ENCODE results near the gene TNIP3.
"Not testable (repeated sequence)": the region's sequence is repeated elsewhere in the genome, so short reads cannot be mapped to it uniquely, and the experiment has no call there.

Gene TNIP3

GRCh38 chr4:121177246-121178137, 13.4 kb upstream of the TNIP3 start:
- DNase-seq, result no peak

GRCh38 chr4:121176082-121176934, 12.2 kb upstream of the TNIP3 start:
- no peak for DNase-seq

GRCh38 chr4:121171477-121171876, 7.4 kb upstream of the TNIP3 start:
- DNase-seq, result not testable (repeated sequence)

GRCh38 chr4:121168446-121169281, 4.5 kb upstream of the TNIP3 start:
- no peak for DNase-seq

GRCh38 chr4:121166976-121167375, 2.9 kb upstream of the TNIP3 start:
- no peak for DNase-seq

- no peak for DNase-seq
Observed at GRCh38 chr4:121165206-121165605, 1.1 kb upstream of the TNIP3 start.

- peak in 4 of 5 donors; percentile 14 to 26 (median 22) for DNase-seq
Observed at GRCh38 chr4:121156822-121157769, 7.0 kb downstream of the TNIP3 start.

GRCh38 chr4:121155893-121156292, 8.2 kb downstream of the TNIP3 start:
- no peak for DNase-seq

GRCh38 chr4:121154103-121154515, 10.0 kb downstream of the TNIP3 start:
- DNase-seq, result peak in 2 of 5 donors; percentile 22 to 84

GRCh38 chr4:121151942-121152341, 12.2 kb downstream of the TNIP3 start:
- DNase-seq, result no peak

GRCh38 chr4:121150486-121150885, 13.6 kb downstream of the TNIP3 start:
- peak in 1 of 5 donors; percentile 10 for DNase-seq

GRCh38 chr4:121150003-121150402, 14.1 kb downstream of the TNIP3 start:
- no peak for DNase-seq

- no peak for DNase-seq
Observed at GRCh38 chr4:121148621-121149020, 15.5 kb downstream of the TNIP3 start.

- DNase-seq, result no peak
Observed at GRCh38 chr4:121148000-121148399, 16.1 kb downstream of the TNIP3 start.

- no peak for DNase-seq
Observed at GRCh38 chr4:121146530-121146929, 17.6 kb downstream of the TNIP3 start.

GRCh38 chr4:121145430-121145829, 18.7 kb downstream of the TNIP3 start:
- no peak for DNase-seq

- no peak for DNase-seq
Observed at GRCh38 chr4:121144021-121144420, 20.1 kb downstream of the TNIP3 start.

- no peak for DNase-seq
Observed at GRCh38 chr4:121143131-121143530, 21.0 kb downstream of the TNIP3 start.

GRCh38 chr4:121140716-121141460, 23.2 kb downstream of the TNIP3 start:
- DNase-seq, result no peak

- peak in 1 of 5 donors; percentile 14 for DNase-seq
Observed at GRCh38 chr4:121139533-121140222, 24.4 kb downstream of the TNIP3 start.

All from T-helper 1 cell (primary cell).